H9 (cell line): ENCODE data around the gene PDE4A. TPM values are rescaled to one million over a fixed set of nuclear protein-coding genes. Genes with fewer than 3 reads are reported as not detected.

Experiments
- DNase-seq: peaks from one replicate; pipeline ENCODE4 v3.0.0-alpha.2; 2017
- H2AFZ ChIP-seq: one replicate; pipeline ENCODE4 v1.6.1; 2013; ENCODE audit warnings: mild to moderate bottlenecking, low read length, control low read depth, moderate library complexity
- H2AK5ac ChIP-seq: 2 replicates; pipeline ENCODE4 v1.6.1; 2013; ENCODE audit warnings: low read length, control low read depth, mixed read lengths; ENCODE audit not compliant: insufficient read length
- H2BK120ac ChIP-seq: one replicate; pipeline ENCODE4 v1.6.1; 2013; ENCODE audit warnings: low read depth, mild to moderate bottlenecking, low read length, control low read depth, inconsistent platforms; ENCODE audit not compliant: poor library complexity, severe bottlenecking
- H2BK12ac ChIP-seq: 2 replicates; pipeline ENCODE4 v1.6.1; 2013; ENCODE audit warnings: low read length, control low read depth, mixed read lengths, low read depth; ENCODE audit not compliant: insufficient read length
- H2BK15ac ChIP-seq: 2 replicates; pipeline ENCODE4 v1.6.1; 2013; ENCODE audit warnings: low read depth, low read length, control low read depth
- H2BK20ac ChIP-seq: one replicate; pipeline ENCODE4 v1.6.1; 2013; ENCODE audit warnings: low read depth, mild to moderate bottlenecking, low read length, control low read depth, inconsistent platforms; ENCODE audit not compliant: poor library complexity, severe bottlenecking
- H2BK5ac ChIP-seq: 2 replicates; pipeline ENCODE4 v1.6.1; 2013; ENCODE audit warnings: low read length, control low read depth, mixed read lengths; ENCODE audit not compliant: insufficient read length
- H3K14ac ChIP-seq: 2 replicates; pipeline ENCODE4 v1.6.1; 2013; ENCODE audit warnings: low read length, control low read depth; ENCODE audit not compliant: insufficient read depth
- H3K18ac ChIP-seq: 2 replicates; pipeline ENCODE4 v1.6.1; 2013; ENCODE audit warnings: low read depth, mild to moderate bottlenecking, mixed read lengths, low read length, control low read depth; ENCODE audit not compliant: insufficient read length
- H3K23ac ChIP-seq: 2 replicates; pipeline ENCODE4 v1.6.1; 2013; ENCODE audit warnings: low read length, control low read depth, mixed read lengths, low read depth; ENCODE audit not compliant: insufficient read length
- H3K23me2 ChIP-seq: 2 replicates; pipeline ENCODE4 v1.6.1; 2013; ENCODE audit warnings: low read depth, mild to moderate bottlenecking, mixed read lengths, low read length, control low read depth; ENCODE audit not compliant: insufficient read length, poor library complexity, severe bottlenecking
- H3K27ac ChIP-seq: 2 replicates; pipeline ENCODE4 v1.5.1; 2013; ENCODE audit warnings: low read length, control low read depth, mixed read lengths, low read depth; ENCODE audit not compliant: insufficient read length
- H3K27me3 ChIP-seq: 2 replicates; pipeline ENCODE4 v1.6.1; 2013; ENCODE audit warnings: low read length, control low read depth, inconsistent platforms; ENCODE audit not compliant: insufficient read depth
- H3K4ac ChIP-seq: 2 replicates; pipeline ENCODE4 v1.6.1; 2013; ENCODE audit warnings: low read depth, mild to moderate bottlenecking, control low read depth, inconsistent platforms, low read length, moderate library complexity
- H3K4me1 ChIP-seq: 2 replicates; pipeline ENCODE4 v1.6.1; 2013; ENCODE audit warnings: low read length, control low read depth, inconsistent platforms; ENCODE audit not compliant: insufficient read depth
- H3K4me2 ChIP-seq: 2 replicates; pipeline ENCODE4 v1.6.1; 2013; ENCODE audit warnings: low read length, control low read depth, mixed read lengths; ENCODE audit not compliant: insufficient read length, insufficient read depth
- H3K56ac ChIP-seq: 2 replicates; pipeline ENCODE4 v1.6.1; 2013; ENCODE audit warnings: low read depth, mild to moderate bottlenecking, mixed read lengths, low read length, control low read depth; ENCODE audit not compliant: insufficient read length
- H3K79me1 ChIP-seq: 2 replicates; pipeline ENCODE4 v1.6.1; 2013; ENCODE audit warnings: low read depth, mild to moderate bottlenecking, moderate library complexity, low read length, control low read depth, inconsistent platforms; ENCODE audit not compliant: insufficient read depth, poor library complexity, severe bottlenecking
- H3K79me2 ChIP-seq: 2 replicates; pipeline ENCODE4 v1.6.1; 2013; ENCODE audit warnings: low read length, control low read depth, inconsistent platforms; ENCODE audit not compliant: insufficient read depth
- H3K9ac ChIP-seq: 2 replicates; pipeline ENCODE4 v1.6.1; 2013; ENCODE audit warnings: low read length, control low read depth, mixed read lengths; ENCODE audit not compliant: insufficient read length; ENCODE audit errors: extremely low read depth
- H3K9me3 ChIP-seq: one replicate; pipeline ENCODE4 v1.6.1; 2013; ENCODE audit warnings: low read depth, low read length, inconsistent platforms; ENCODE audit not compliant: control insufficient read depth
- H3T11ph ChIP-seq: one replicate; pipeline ENCODE4 v1.6.1; 2013; ENCODE audit warnings: mild to moderate bottlenecking, low read length, control low read depth, inconsistent platforms
- H4K20me1 ChIP-seq: one replicate; pipeline ENCODE4 v1.6.1; 2013; ENCODE audit not compliant: control insufficient read depth, insufficient read length, insufficient read depth
- H4K5ac ChIP-seq: 2 replicates; pipeline ENCODE4 v1.6.1; 2013; ENCODE audit warnings: low read depth, mild to moderate bottlenecking, mixed read lengths, low read length, control low read depth; ENCODE audit not compliant: insufficient read length
- H4K8ac ChIP-seq: replicated peaks from 2 replicates; pipeline ENCODE4 v1.6.1; 2013; ENCODE audit warnings: low read length, control low read depth, mixed read lengths, low read depth; ENCODE audit not compliant: insufficient read length
- H4K91ac ChIP-seq: 2 replicates; pipeline ENCODE4 v1.6.1; 2013; ENCODE audit warnings: low read depth, mild to moderate bottlenecking, moderate library complexity, mixed read lengths, low read length, control low read depth; ENCODE audit not compliant: insufficient read length
- H3K27ac Mint-ChIP-seq, 3 experiments: 2 replicates in 2 of 3; 3 replicates in 1 of 3; pipeline ENCODE4 v1.8.0; 2020 to 2021; ENCODE audit warnings: mixed read lengths in 3 of 3, mild to moderate bottlenecking in 1 of 3, moderate library complexity in 1 of 3
- H3K27me3 Mint-ChIP-seq: 2 replicates; pipeline ENCODE4 v1.8.0; 2021; ENCODE audit warnings: low read depth, mild to moderate bottlenecking, moderate library complexity, mixed read lengths
- H3K36me3 Mint-ChIP-seq, 3 experiments: 2 replicates in 2 of 3; 3 replicates in 1 of 3; pipeline ENCODE4 v1.8.0; 2020 to 2021; ENCODE audit warnings: low read depth in 3 of 3, mixed read lengths in 3 of 3; ENCODE audit not compliant: insufficient read depth in 1 of 3
- H3K4me1 Mint-ChIP-seq, 2 experiments: 2 replicates each; pipeline ENCODE4 v1.8.0; 2020; ENCODE audit warnings: mixed read lengths in 2 of 2
- H3K4me3 Mint-ChIP-seq, 2 experiments: 2 replicates in 1 of 2; 3 replicates in 1 of 2; pipeline ENCODE4 v1.8.0; 2020 to 2021; ENCODE audit warnings: mild to moderate bottlenecking in 2 of 2, mixed read lengths in 2 of 2, moderate library complexity in 1 of 2
- H3K9me3 Mint-ChIP-seq, 2 experiments: 2 replicates in 1 of 2; 3 replicates in 1 of 2; pipeline ENCODE4 v1.8.0; 2020; ENCODE audit warnings: mild to moderate bottlenecking in 2 of 2, mixed read lengths in 2 of 2, moderate library complexity in 1 of 2
- CTCF ChIP-seq: fragments of 200-600 bp; sonication (generic); conservative IDR thresholded peaks from 3 replicates; pipeline ENCODE4 v1.8.0; 2021; ENCODE audit warnings: antibody characterized with exemption, mild to moderate bottlenecking
- WGBS: extraction: QIAGEN DNeasy Blood & Tissue Kit; methylation state at CpG from one replicate; pipeline ENCODE4 v1.1.7; 2013; ENCODE audit warnings: missing lambda C conversion rate, low lambda C conversion rate, mixed read lengths; ENCODE audit not compliant: insufficient read length; ENCODE audit errors: extremely low coverage; 5-methylcytosine and 5-hydroxymethylcytosine counted together
- total RNA-seq: library from RNA; stranded (reverse); gene quantifications from 2 replicates; pipeline ENCODE4 v1.2.1, GENCODE V29; 2021

The PDE4A gene
- total RNA-seq, 1 experiment from 2014 or later = 8.5 TPM

- H3K27ac Mint-ChIP-seq = peak within 1 kb of the TSS in 1 of 3 experiments; percentile 86; a peak in 2 of 7 replicates
- peak within 1 kb of the TSS; percentile 27 for H2AFZ ChIP-seq
Observed at GRCh38 chr19:10517361-10517759, 97.0 kb downstream of the PDE4A start, which contains the start of gene S1PR5. TSS of gene S1PR5 (minus strand) at chr19:10517447. CDS start at chr19:10515011, 2,436 bp downstream.

More at GRCh38 chr19:10517361-10517759, 97.0 kb downstream of the PDE4A start, which contains the start of gene S1PR5:
- peaks cover 7 to 10% (median 8%) of the 10 kb centered on the region in 3 experiments; a peak in 6 of 7 replicates for H3K36me3 Mint-ChIP-seq
- no peaks in the 10 kb centered on the region; the same call in 1 of the 2 replicates for H3K4me1 ChIP-seq
- no peak within 1 kb of the TSS for H2BK15ac ChIP-seq
- peaks cover 19% of the 10 kb centered on the region for H3K23me2 ChIP-seq
- H3K79me2 ChIP-seq = no peaks in the 10 kb centered on the region
- H3K4me2 ChIP-seq = peak within 1 kb of the TSS; percentile 79
- H3K23ac ChIP-seq = no peak within 1 kb of the TSS
- H3K9ac ChIP-seq = no peak within 1 kb of the TSS
- TF ChIP-seq CTCF = no peak
- H2BK12ac ChIP-seq = no peak within 1 kb of the TSS
- H3K9me3 Mint-ChIP-seq = no peaks in the 10 kb centered on the region; a peak in 1 of 5 replicates
- no peak within 1 kb of the TSS for H4K8ac ChIP-seq
- WGBS = no CpG with 5 or more reads among the region's 39 CpGs
- H3K4me1 Mint-ChIP-seq = peaks cover 19 to 29% of the 10 kb centered on the region in 2 experiments
- no peak within 1 kb of the TSS for H2BK120ac ChIP-seq
- no peak within 1 kb of the TSS for H2AK5ac ChIP-seq
- H3K27ac ChIP-seq = no peak within 1 kb of the TSS
- peaks cover 20% of the 10 kb centered on the region for H3K27me3 Mint-ChIP-seq
- H3K9me3 ChIP-seq = no peaks in the 10 kb centered on the region
- no peaks in the 10 kb centered on the region for H3K79me1 ChIP-seq
- H2BK5ac ChIP-seq = no peak within 1 kb of the TSS
- H4K20me1 ChIP-seq = no peaks in the 10 kb centered on the region
- no peak within 1 kb of the TSS for H2BK20ac ChIP-seq
- H3K4ac ChIP-seq = no peak within 1 kb of the TSS
- no peak within 1 kb of the TSS for H4K5ac ChIP-seq
- no peak within 1 kb of the TSS for H3K18ac ChIP-seq
- no peak within 1 kb of the TSS for H3T11ph ChIP-seq
- H3K4me3 Mint-ChIP-seq = peak within 1 kb of the TSS; percentile 75 to 87
- H3K56ac ChIP-seq = no peak within 1 kb of the TSS
- peak; percentile 75 for DNase-seq
- H4K91ac ChIP-seq = no peak within 1 kb of the TSS
- peaks cover 7% of the 10 kb centered on the region; the same call in 1 of the 2 replicates for H3K27me3 ChIP-seq
- H3K14ac ChIP-seq = no peak within 1 kb of the TSS; the same call in 1 of the 2 replicates
